OCI-M1 (cell line): ENCODE results near the gene MND1.
A peak's percentile ranks its signal among the peaks of the same experiment; 100 is the strongest.
"Not testable (repeated sequence)": the region's sequence is repeated elsewhere in the genome, so short reads cannot be mapped to it uniquely, and the experiment has no call there.

Source experiments
- DNase-seq: peaks from one replicate; lab custom pipeline; 2025; lab: John Stamatoyannopoulos, UW

Gene MND1

GRCh38 chr4:153440475-153440874, 96.0 kb downstream of the MND1 start:
- DNase-seq = peak; percentile 61

- DNase-seq = no peak
These were observed 102.9 kb downstream of the MND1 start for GRCh38 chr4:153447175-153447905.

GRCh38 chr4:153448003-153448731, 103.7 kb downstream of the MND1 start:
- no peak for DNase-seq

- DNase-seq = no peak
These were observed 104.8 kb downstream of the MND1 start for GRCh38 chr4:153449338-153449737.

GRCh38 chr4:153450544-153450917, 106.0 kb downstream of the MND1 start:
- no peak for DNase-seq

- DNase-seq = not testable (repeated sequence)
These were observed 106.7 kb downstream of the MND1 start for GRCh38 chr4:153451145-153451544.

GRCh38 chr4:153451911-153452657, 107.6 kb downstream of the MND1 start:
- no peak for DNase-seq

- no peak for DNase-seq
These were observed 108.3 kb downstream of the MND1 start for GRCh38 chr4:153452658-153453378.

GRCh38 chr4:153453402-153453801, 108.9 kb downstream of the MND1 start:
- no peak for DNase-seq

- no peak for DNase-seq
These were observed 114.5 kb downstream of the MND1 start for GRCh38 chr4:153458969-153459368.

- not testable (repeated sequence) for DNase-seq
These were observed 117.1 kb downstream of the MND1 start for GRCh38 chr4:153461549-153461948.

GRCh38 chr4:153464068-153464467, 119.6 kb downstream of the MND1 start:
- DNase-seq = peak; percentile 89
